K562 (cell line): Measurements from ENCODE around the gene AGR3. TPM values are rescaled to one million over a fixed set of nuclear protein-coding genes. Genes with fewer than 3 reads are reported as not detected.

Experiments
- ATAC-seq: fragments of 200-7000 bp; cut with Tn5 transposase; 3 replicates; pipeline ENCODE4 v1.9.1; 2020; ENCODE audit warnings: moderate library complexity
- BruUV-seq: library from RNA; stranded (reverse); fragments of 400-500 nt; replicated peaks from 2 replicates; lab custom pipeline; 2021; lab: Mats Ljungman, UMichigan
- CTCF ChIA-PET: fragments of 300-600 bp; formaldehyde crosslinking; extraction: SDS; loops from one replicate; lab custom pipeline; 2021; ENCODE audit warnings: low intra/inter-chr PET ratio; lab: Yijun Ruan, JAX
- POLR2A ChIA-PET: fragments of 300-600, 350-650 bp; sonication (Branson Sonifier 250); formaldehyde crosslinking; extraction: SDS; loops from one replicate; lab custom pipeline; 2021; ENCODE audit warnings: antibody characterized with exemption, inconsistent platforms; lab: Yijun Ruan, JAX
- DNase-seq, 4 experiments: peaks; one replicate each; pipeline versions ENCODE4 v3.0.0 to v3.0.0-alpha.2; 2011 to 2018; ENCODE audit warnings: low spot score in 3 of 4, mixed read lengths in 3 of 4; ENCODE audit errors: extremely low read depth in 1 of 4
- FAIRE-seq: peaks from 2 replicates; lab custom pipeline; 2011; peaks lifted over from hg19 to GRCh38; lab: Jason Lieb, UNC
- H2AFZ ChIP-seq: 2 replicates; pipeline ENCODE4 v1.6.0; 2011; ENCODE audit warnings: low read depth, low read length, control low read depth, inconsistent platforms
- H3K27ac ChIP-seq: fragments of 200-600 bp; 3 replicates; pipeline ENCODE4 v1.8.0; 2011; ENCODE audit warnings: low read depth, mild to moderate bottlenecking, control low read depth, inconsistent platforms, low read length, moderate library complexity, mixed read lengths; ENCODE audit errors: extremely low read depth
- H3K27me3 ChIP-seq, 2 experiments: fragments of 300-600 bp in 1 of 2; 2 replicates in 1 of 2; 3 replicates in 1 of 2; pipeline versions ENCODE4 v1.6.0 to v1.8.0; 2011; ENCODE audit warnings: inconsistent platforms in 2 of 2, low read length in 2 of 2, mild to moderate bottlenecking in 1 of 2, mixed read lengths in 1 of 2, moderate library complexity in 1 of 2; ENCODE audit not compliant: control insufficient read depth in 2 of 2, insufficient read depth in 2 of 2
- H3K36me3 ChIP-seq: fragments of 300-600 bp; 3 replicates; pipeline ENCODE4 v1.8.0; 2011; ENCODE audit warnings: mild to moderate bottlenecking, low read length, inconsistent platforms; ENCODE audit not compliant: control insufficient read depth, insufficient read depth
- H3K4me1 ChIP-seq, 2 experiments: fragments of 200-600 bp in 1 of 2; replicated peaks in 1 of 2; 2 replicates in 1 of 2; 3 replicates in 1 of 2; pipeline versions ENCODE4 v1.5.1 to v1.8.0; 2011; ENCODE audit warnings: inconsistent platforms in 2 of 2, low read length in 2 of 2, mild to moderate bottlenecking in 1 of 2, mixed read lengths in 1 of 2, moderate library complexity in 1 of 2; ENCODE audit not compliant: control insufficient read depth in 2 of 2, insufficient read depth in 2 of 2
- H3K4me2 ChIP-seq: 2 replicates; pipeline ENCODE4 v1.6.1; 2011; ENCODE audit warnings: low read length, control low read depth, inconsistent platforms, mixed read lengths; ENCODE audit not compliant: insufficient read depth
- H3K4me3 ChIP-seq: fragments of 200-600 bp; sonication (generic), shearing (Covaris generic); 2 replicates; pipeline ENCODE4 v1.5.1; 2016; ENCODE audit warnings: control low read depth, inconsistent platforms
- H3K79me2 ChIP-seq: fragments of 200-600 bp; 3 replicates; pipeline ENCODE4 v1.8.0; 2011; ENCODE audit warnings: low read length, inconsistent platforms; ENCODE audit not compliant: control insufficient read depth, insufficient read depth
- H3K9ac ChIP-seq, 2 experiments: 2 replicates each; pipeline versions ENCODE4 v1.6.0 to v1.6.1; 2011; ENCODE audit warnings: low read depth in 2 of 2, low read length in 2 of 2, control low read depth in 1 of 2, inconsistent platforms in 1 of 2, mild to moderate bottlenecking in 1 of 2, mixed read lengths in 1 of 2; ENCODE audit not compliant: insufficient read depth in 1 of 2
- H3K9me1 ChIP-seq: one replicate; pipeline ENCODE4 v1.6.0; 2011; ENCODE audit warnings: inconsistent platforms, mild to moderate bottlenecking, low read length, moderate library complexity; ENCODE audit not compliant: control insufficient read depth, insufficient read depth
- H3K9me3 ChIP-seq: replicated peaks from 2 replicates; pipeline ENCODE4 v1.5.1; 2011; ENCODE audit warnings: low read depth, low read length, inconsistent platforms; ENCODE audit not compliant: control insufficient read depth, insufficient read depth
- H4K20me1 ChIP-seq: replicated peaks from 2 replicates; pipeline ENCODE4 v1.6.1; 2011; ENCODE audit warnings: low read length, inconsistent platforms, mixed read lengths; ENCODE audit not compliant: control insufficient read depth, insufficient read depth
- ESRRA ChIP-seq: fragments of 450-650 bp; IDR thresholded peaks from 2 replicates; pipeline ENCODE4 v1.6.1; 2014; ENCODE audit warnings: low read depth, mild to moderate bottlenecking, moderate library complexity, borderline replicate concordance
- GATA2 ChIP-seq: sonication (generic); formaldehyde crosslinking; IDR thresholded peaks from 2 replicates; pipeline ENCODE4 v1.4.0; 2020; ENCODE audit warnings: mild to moderate bottlenecking, missing genetic modification reagents
- HCFC1 ChIP-seq: IDR thresholded peaks from 2 replicates; pipeline ENCODE4 v1.6.1; 2012; ENCODE audit warnings: low read depth, low read length, improper control_type of control experiment
- HOXB6 ChIP-seq: fragments of 250-450 bp; sonication (Bioruptor Pico); IDR thresholded peaks from 2 replicates; pipeline ENCODE4 v1.5.1; 2022; ENCODE audit warnings: mild to moderate bottlenecking, borderline replicate concordance
- JUNB ChIP-seq: fragments of 450-650 bp; formaldehyde crosslinking; conservative IDR thresholded peaks from 2 replicates; pipeline ENCODE4 v1.4.0; 2020; ENCODE audit warnings: mild to moderate bottlenecking
- RBM25 ChIP-seq: fragments of 200-400 bp; formaldehyde crosslinking; IDR thresholded peaks from 2 replicates; pipeline ENCODE4 v1.6.1; 2018; ENCODE audit warnings: low read length, low read depth, moderate library complexity; ENCODE audit not compliant: severe bottlenecking
- RNF219 ChIP-seq: fragments of 250-450 bp; sonication (Bioruptor Pico); IDR thresholded peaks from 2 replicates; pipeline ENCODE4 v1.5.0; 2022; ENCODE audit warnings: mild to moderate bottlenecking
- SPI1 ChIP-seq: IDR thresholded peaks from 2 replicates; pipeline ENCODE4 v1.6.1; 2011; ENCODE audit warnings: low read depth, low read length, control low read depth, borderline replicate concordance
- XRCC3 ChIP-seq: fragments of 450-650 bp; IDR thresholded peaks from 2 replicates; pipeline ENCODE4 v1.6.1; 2017; ENCODE audit warnings: mild to moderate bottlenecking, moderate library complexity
- ZBTB49 ChIP-seq: sonication (generic); formaldehyde crosslinking; IDR thresholded peaks from 2 replicates; pipeline ENCODE4 v1.8.0; 2022; ENCODE audit warnings: missing genetic modification reagents, mild to moderate bottlenecking, borderline replicate concordance
- ZNF75A ChIP-seq: fragments of 450-650 bp; formaldehyde crosslinking; IDR thresholded peaks from 2 replicates; pipeline ENCODE4 v1.4.0; 2020; ENCODE audit warnings: mild to moderate bottlenecking
- WGBS: fragments of 100-300 bp; shearing (Covaris generic); methylation state at CpG from one replicate; pipeline ENCODE4 v1.1.6; 2016; ENCODE audit warnings: low coverage, mixed read lengths; ENCODE audit not compliant: insufficient coverage; ENCODE audit errors: missing lambda C conversion rate; 5-methylcytosine and 5-hydroxymethylcytosine counted together
- in situ Hi-C: fragments of 300-500 bp; cut with MboI; formaldehyde crosslinking; loops from 4 replicates; pipeline ENCODE4 v1.15.0; 2018; ENCODE audit warnings: inconsistent platforms, mixed read lengths
- intact Hi-C: fragments of 100-400 bp; cut with micrococcal nuclease; formaldehyde crosslinking; loops from 2 replicates; pipeline ENCODE4 v1.14.2; 2022
- polyA plus RNA-seq, 8 experiments: library from polyadenylated mRNA; depleted of rRNA in 4 of 8; stranded (reverse) in 5 of 8; unstranded in 3 of 8; fragments of >200 nt; fragmentation: Nextera tagmentation in 2 of 8; fragmentation: Illumina TruSeq in 1 of 8; extraction: Ambion mirVana in 2 of 8; extraction: Trizol in 1 of 8; gene quantifications; 2 replicates each; pipeline versions ENCODE4 v1.2.1 to v1.2.3, GENCODE V29; 2011 to 2014; ENCODE audit warnings: inconsistent platforms in 1 of 8, missing spikeins in 1 of 8
- total RNA-seq, 7 experiments: library from RNA; depleted of rRNA in 6 of 7; stranded (reverse); fragments of >200 nt in 6 of 7; fragmentation: Illumina TruSeq in 2 of 7; extraction: Trizol in 2 of 7; gene quantifications; 2 replicates each; pipeline versions ENCODE4 v1.2.1 to v1.2.3, GENCODE V29; 2011 to 2021; ENCODE audit warnings: low replicate concordance in 1 of 7

AGR3 gene
- total and polyA plus RNA-seq, 9 of the 15 experiments (the other 6 are each of a cell fraction or from before 2014, with no cell fraction given), result not detected

DNA sequence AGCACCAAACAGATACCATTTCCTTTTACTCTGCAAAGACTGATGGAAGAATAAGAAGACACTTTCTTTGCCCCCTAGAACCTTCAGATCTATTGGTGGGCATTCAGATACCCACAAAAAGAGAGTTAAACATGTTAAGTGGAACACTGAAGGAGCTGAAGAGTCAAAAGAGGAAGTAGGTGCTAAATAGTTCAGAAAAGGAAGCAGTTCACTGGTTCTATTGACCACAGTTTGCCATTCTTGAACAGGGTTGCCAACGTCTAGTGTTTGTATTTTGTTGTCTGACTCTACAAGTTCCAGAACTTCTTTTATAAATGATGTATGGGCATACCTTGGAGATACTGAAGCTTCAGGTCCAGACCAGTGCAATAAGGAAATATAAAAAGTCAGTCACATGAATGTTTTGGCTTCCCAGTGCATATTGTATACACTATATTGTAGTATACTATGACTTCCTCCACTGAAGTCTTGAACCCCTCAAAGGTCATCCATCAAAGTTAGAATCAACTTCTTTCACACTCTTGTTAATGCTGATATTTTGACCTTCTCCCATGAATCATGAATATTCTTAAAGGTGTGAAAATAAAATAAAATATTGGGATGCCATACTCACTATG, 47.5 kb upstream of the AGR3 start:
- POLR2A ChIA-PET, result interaction anchor here (0.7 kb wide), 1 partner anchor 26 kb away, joined by 3 read pairs; no protein-coding TSS in a partner anchor
- H3K36me3 ChIP-seq, result no peaks in the 10 kb centered on the region
- TF ChIP-seq SPI1, result 0 out of 2 replicates have a peak, but pooled peaks have one; percentile 32
- TF ChIP-seq ZNF75A (CRISPR knock-in tag), result no peak
- no peak for TF ChIP-seq HOXB6 (CRISPR knock-in tag)
- TF ChIP-seq XRCC3, result no peak
- TF ChIP-seq HCFC1, result no peak
- in situ Hi-C loops, result no loop called here
- H3K9ac ChIP-seq, result no peak overlapping the region
- no TSS peak for BruUV-seq
- no peaks in the 10 kb centered on the region for H3K9me3 ChIP-seq
- H2AFZ ChIP-seq, result no peak overlapping the region
- no peaks in the 10 kb centered on the region for H4K20me1 ChIP-seq
- H3K4me2 ChIP-seq, result no peak overlapping the region
- H3K27ac ChIP-seq, result no peak overlapping the region
- H3K4me3 ChIP-seq, result no peak overlapping the region
- intact Hi-C loops, result no loop called here
- FAIRE-seq (no peak), ATAC-seq (no peak), DNase-seq (no peak)
- H3K9me1 ChIP-seq, result no peaks in the 10 kb centered on the region
- H3K27me3 ChIP-seq, result peaks cover 0 to 4% of the 10 kb centered on the region in 2 experiments; a peak in 2 of 5 replicates
- CTCF ChIA-PET, result no interaction called here
- H3K4me1 ChIP-seq, result no peaks in the 10 kb centered on the region; a peak in 1 of 5 replicates
- H3K79me2 ChIP-seq, result no peaks in the 10 kb centered on the region
- WGBS, result 0% methylated on average over 1 of the region's 1 CpG

DNA sequence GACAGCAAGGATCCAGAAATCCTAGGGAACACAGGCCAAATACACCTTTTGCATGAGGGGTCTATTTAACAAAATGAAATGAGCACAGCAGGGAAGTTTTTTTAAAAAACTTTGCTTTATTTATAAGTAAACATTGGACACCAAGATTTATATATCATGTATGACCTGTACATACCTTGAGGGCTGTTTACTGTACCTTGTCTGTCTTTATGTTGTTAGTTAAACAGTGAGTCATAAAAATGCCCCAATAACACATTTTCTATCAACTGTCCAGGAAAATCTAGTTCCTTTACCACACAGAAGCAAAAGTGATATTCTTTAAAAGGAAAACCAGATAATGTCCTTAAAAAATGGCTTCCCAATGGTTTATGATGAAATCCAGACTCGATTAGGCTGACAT, 45.1 kb upstream of the AGR3 start:
- H3K9ac ChIP-seq, result no peak overlapping the region
- H3K4me3 ChIP-seq, result no peak overlapping the region
- no peaks in the 10 kb centered on the region for H3K4me1 ChIP-seq
- no TSS peak for BruUV-seq
- H3K9me3 ChIP-seq, result no peaks in the 10 kb centered on the region
- no peaks in the 10 kb centered on the region for H3K79me2 ChIP-seq
- no peaks in the 10 kb centered on the region for H3K9me1 ChIP-seq
- H3K36me3 ChIP-seq, result no peaks in the 10 kb centered on the region
- POLR2A ChIA-PET, result no interaction called here
- intact Hi-C loops, result no loop called here
- TF ChIP-seq GATA2 (CRISPR knock-in tag) (no peak), ESRRA (no peak), JUNB (no peak), RBM25 (no peak), ZBTB49 (CRISPR knock-in tag) (no peak), XRCC3 (no peak), RNF219 (CRISPR knock-in tag) (no peak)
- no peak overlapping the region for H3K4me2 ChIP-seq
- CTCF ChIA-PET, result no interaction called here
- no peaks in the 10 kb centered on the region; a peak in 1 of 5 replicates for H3K27me3 ChIP-seq
- no peak for ATAC-seq
- H3K27ac ChIP-seq, result no peak overlapping the region
- DNase-seq, result no peak
- WGBS, result 0% methylated on average over 1 of the region's 1 CpG
- H4K20me1 ChIP-seq, result no peaks in the 10 kb centered on the region
- H2AFZ ChIP-seq, result no peak overlapping the region
- no peak for FAIRE-seq
- in situ Hi-C loops, result no loop called here
